PC-9 (cell line): ENCODE results near the gene HSPA12A. TPM values are rescaled to one million over a fixed set of nuclear protein-coding genes. Genes with fewer than 3 reads are reported as not detected.

Source experiments
- BruUV-seq: library from RNA; stranded (reverse); fragments of 400-500 nt; replicated peaks from 2 replicates; lab custom pipeline; 2021; lab: Mats Ljungman, UMichigan
- CTCF ChIA-PET: fragments of 300-600 bp; sonication (Branson Sonifier 250); formaldehyde crosslinking; loops from one replicate; lab custom pipeline; 2022; ENCODE audit warnings: antibody characterized with exemption; lab: Charles Lee
- POLR2A ChIA-PET: fragments of 300-600 bp; sonication (Branson Sonifier 250); formaldehyde crosslinking; loops from one replicate; lab custom pipeline; 2022; ENCODE audit warnings: antibody characterized with exemption; ENCODE audit not compliant: unreplicated experiment; lab: Charles Lee
- DNase-seq, 2 experiments: peaks; one replicate each; pipeline versions ENCODE4 v3.0.0 to v3.0.0-alpha.2; 2015 to 2022; ENCODE audit warnings: mixed read lengths in 1 of 2
- H2AFZ ChIP-seq: fragments of 200-600 bp; sonication (generic); 2 replicates; pipeline ENCODE4 v1.8.1; 2017; ENCODE audit warnings: antibody characterized with exemption
- H3F3A ChIP-seq: fragments of 200-600 bp; sonication (generic); 2 replicates; pipeline ENCODE4 v1.8.1; 2017; ENCODE audit warnings: antibody characterized with exemption, mild to moderate bottlenecking, low read depth; ENCODE audit not compliant: insufficient read depth
- H3K27ac ChIP-seq: fragments of 200-600 bp; sonication (generic); 2 replicates; pipeline ENCODE4 v1.6.1; 2016; ENCODE audit warnings: mixed run types
- H3K27me3 ChIP-seq: fragments of 200-600 bp; sonication (generic); 2 replicates; pipeline ENCODE4 v1.6.1; 2016; ENCODE audit warnings: low read depth, mixed run types; ENCODE audit not compliant: insufficient read depth
- H3K36me3 ChIP-seq: fragments of 200-600 bp; sonication (generic); 2 replicates; pipeline ENCODE4 v1.6.1; 2016; ENCODE audit warnings: low read depth, mixed run types
- H3K4me1 ChIP-seq: fragments of 200-600 bp; sonication (generic); replicated peaks from 2 replicates; pipeline ENCODE4 v1.6.1; 2016; ENCODE audit warnings: mixed run types; ENCODE audit not compliant: insufficient read depth
- H3K4me2 ChIP-seq: fragments of 200-600 bp; sonication (generic); 2 replicates; pipeline ENCODE4 v1.6.1; 2017; ENCODE audit warnings: mixed run types
- H3K4me3 ChIP-seq: fragments of 200-600 bp; sonication (generic); 2 replicates; pipeline ENCODE4 v1.6.1; 2016; ENCODE audit warnings: mixed run types
- H3K79me2 ChIP-seq: fragments of 200-600 bp; sonication (generic); 2 replicates; pipeline ENCODE4 v1.6.1; 2017; ENCODE audit warnings: low read depth, mixed run types
- H3K9me2 ChIP-seq: fragments of 200-600 bp; sonication (generic); 2 replicates; pipeline ENCODE4 v1.8.1; 2017; ENCODE audit warnings: mild to moderate bottlenecking; ENCODE audit not compliant: insufficient read depth
- H3K9me3 ChIP-seq: fragments of 200-600 bp; sonication (generic); 2 replicates; pipeline ENCODE4 v1.8.1; 2016; ENCODE audit warnings: low read depth; ENCODE audit not compliant: insufficient read depth
- H4K20me1 ChIP-seq: fragments of 200-600 bp; sonication (generic); 2 replicates; pipeline ENCODE4 v1.8.1; 2017; ENCODE audit not compliant: insufficient read depth
- CTCF ChIP-seq: fragments of 200-600 bp; sonication (generic); conservative IDR thresholded peaks from 2 replicates; pipeline ENCODE4 v1.6.1; 2017; ENCODE audit warnings: mixed run types, antibody characterized with exemption, mild to moderate bottlenecking, moderate library complexity
- EZH2 ChIP-seq: fragments of 200-600 bp; sonication (generic); IDR thresholded peaks from 2 replicates; pipeline ENCODE4 v1.8.0; 2017; ENCODE audit warnings: antibody characterized with exemption, low read depth
- intact Hi-C: fragments of 100-400 bp; cut with micrococcal nuclease; formaldehyde crosslinking; loops from one replicate; pipeline ENCODE4 v1.10.0; 2022; ENCODE audit not compliant: unreplicated experiment
- total RNA-seq: library from RNA; stranded (reverse); gene quantifications from 2 replicates; pipeline ENCODE4 v1.2.3, GENCODE V29; 2021

The HSPA12A gene
- total RNA-seq, 1 experiment from 2014 or later: 12.1 TPM

GRCh38 chr10:116668446-116668845, 73.9 kb downstream of the HSPA12A start:
- BruUV-seq: no TSS peak
- CTCF ChIA-PET: no interaction called here
- no peaks in the 10 kb centered on the region for H3F3A ChIP-seq

GRCh38 chr10:116668018-116668417, 74.3 kb downstream of the HSPA12A start:
- no peak overlapping the region for H3K27ac ChIP-seq
- H3K4me2 ChIP-seq: no peak overlapping the region
- no peak overlapping the region for H3K4me3 ChIP-seq
- no peaks in the 10 kb centered on the region for H3K36me3 ChIP-seq
- POLR2A ChIA-PET: no interaction called here
- no TSS peak for BruUV-seq
- H3K27me3 ChIP-seq: peaks cover 7% of the 10 kb centered on the region; the same call in 1 of the 2 replicates
- no peaks in the 10 kb centered on the region for H3K79me2 ChIP-seq
- H3K9me2 ChIP-seq: no peaks in the 10 kb centered on the region
- CTCF ChIA-PET: no interaction called here
- DNase-seq: no peak
- H3K9me3 ChIP-seq: no peaks in the 10 kb centered on the region
- no peaks in the 10 kb centered on the region for H3F3A ChIP-seq
- intact Hi-C loops: no loop called here
- TF ChIP-seq EZH2 (no peak), CTCF (no peak)
- no peaks in the 10 kb centered on the region for H4K20me1 ChIP-seq
- H2AFZ ChIP-seq: no peak overlapping the region
- H3K4me1 ChIP-seq: peaks cover 7% of the 10 kb centered on the region; the same call in 1 of the 2 replicates

More at GRCh38 chr10:116668446-116668845, 73.9 kb downstream of the HSPA12A start:
- no peaks in the 10 kb centered on the region for H3K9me2 ChIP-seq
- no peak overlapping the region for H2AFZ ChIP-seq
- peaks cover 7% of the 10 kb centered on the region; the same call in 1 of the 2 replicates for H3K27me3 ChIP-seq
- H3K9me3 ChIP-seq: no peaks in the 10 kb centered on the region
- intact Hi-C loops: no loop called here
- no peak overlapping the region for H3K27ac ChIP-seq
- H3K4me2 ChIP-seq: no peak overlapping the region
- POLR2A ChIA-PET: no interaction called here
- no peaks in the 10 kb centered on the region for H3K36me3 ChIP-seq
- TF ChIP-seq EZH2: no peak
- no peak overlapping the region for H3K4me3 ChIP-seq
- DNase-seq: no peak
- no peaks in the 10 kb centered on the region for H4K20me1 ChIP-seq
- H3K4me1 ChIP-seq: peaks cover 7% of the 10 kb centered on the region; the same call in 1 of the 2 replicates
- H3K79me2 ChIP-seq: no peaks in the 10 kb centered on the region

GRCh38 chr10:116667484-116667883, 74.9 kb downstream of the HSPA12A start:
- no peak for TF ChIP-seq CTCF
- TF ChIP-seq EZH2: no peak
- intact Hi-C loops: no loop called here
- no peak overlapping the region for H2AFZ ChIP-seq
- no peak overlapping the region for H3K27ac ChIP-seq
- no peaks in the 10 kb centered on the region for H3K79me2 ChIP-seq
- peaks cover 7% of the 10 kb centered on the region; the same call in 1 of the 2 replicates for H3K4me1 ChIP-seq
- POLR2A ChIA-PET: no interaction called here
- no peak overlapping the region for H3K4me3 ChIP-seq
- CTCF ChIA-PET: no interaction called here
- no peaks in the 10 kb centered on the region for H3K9me2 ChIP-seq
- no peaks in the 10 kb centered on the region for H4K20me1 ChIP-seq
- DNase-seq: no peak
- BruUV-seq: no TSS peak
- peaks cover 7% of the 10 kb centered on the region; the same call in 1 of the 2 replicates for H3K27me3 ChIP-seq
- no peak overlapping the region for H3K4me2 ChIP-seq
- no peaks in the 10 kb centered on the region for H3K36me3 ChIP-seq
- H3F3A ChIP-seq: no peaks in the 10 kb centered on the region
- no peaks in the 10 kb centered on the region for H3K9me3 ChIP-seq
